GM12865 (cell line): ENCODE data around the gene TSEN15.
"Not testable (repeated sequence)": the region's sequence is repeated elsewhere in the genome, so short reads cannot be mapped to it uniquely, and the experiment has no call there.

Source experiments
- DNase-seq: peaks from one replicate; pipeline ENCODE4 v3.0.0; 2010; ENCODE audit warnings: low read depth
- H3K4me3 ChIP-seq: 2 replicates; pipeline ENCODE4 v1.5.1; 2011; ENCODE audit warnings: mild to moderate bottlenecking, low read depth, low read length, control low read depth
- CTCF ChIP-seq: IDR thresholded peaks from 2 replicates; pipeline ENCODE4 v1.5.1; 2011; ENCODE audit warnings: low read length, control low read depth, low read depth, inconsistent platforms; ENCODE audit not compliant: insufficient read depth; ENCODE audit errors: missing control alignments

Gene TSEN15

GRCh38 chr1:184044603-184045376, 6.7 kb upstream of the TSEN15 start:
- no peak for DNase-seq
- TF ChIP-seq CTCF = no peak
- H3K4me3 ChIP-seq = no peak overlapping the region

DNA sequence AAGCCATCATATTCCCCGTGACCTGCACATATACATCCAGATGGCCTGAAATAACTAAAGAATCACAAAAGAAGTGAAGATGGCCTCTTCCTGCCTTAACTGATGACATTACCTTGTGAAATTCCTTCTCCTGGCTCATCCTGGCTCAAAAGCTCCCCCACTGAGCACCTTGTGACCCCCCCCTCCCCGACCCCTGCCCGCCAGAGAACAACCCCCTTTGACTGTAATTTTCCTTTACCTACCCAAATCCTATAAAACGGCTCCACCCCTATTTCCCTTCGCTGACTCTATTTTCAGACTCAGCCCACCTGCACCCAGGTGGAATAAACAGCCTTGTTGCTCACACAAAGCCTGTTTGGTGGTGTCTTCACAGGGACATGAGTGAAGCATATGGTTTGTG, 4.0 kb upstream of the TSEN15 start:
- H3K4me3 ChIP-seq, DNase-seq: not testable (repeated sequence)

DNA sequence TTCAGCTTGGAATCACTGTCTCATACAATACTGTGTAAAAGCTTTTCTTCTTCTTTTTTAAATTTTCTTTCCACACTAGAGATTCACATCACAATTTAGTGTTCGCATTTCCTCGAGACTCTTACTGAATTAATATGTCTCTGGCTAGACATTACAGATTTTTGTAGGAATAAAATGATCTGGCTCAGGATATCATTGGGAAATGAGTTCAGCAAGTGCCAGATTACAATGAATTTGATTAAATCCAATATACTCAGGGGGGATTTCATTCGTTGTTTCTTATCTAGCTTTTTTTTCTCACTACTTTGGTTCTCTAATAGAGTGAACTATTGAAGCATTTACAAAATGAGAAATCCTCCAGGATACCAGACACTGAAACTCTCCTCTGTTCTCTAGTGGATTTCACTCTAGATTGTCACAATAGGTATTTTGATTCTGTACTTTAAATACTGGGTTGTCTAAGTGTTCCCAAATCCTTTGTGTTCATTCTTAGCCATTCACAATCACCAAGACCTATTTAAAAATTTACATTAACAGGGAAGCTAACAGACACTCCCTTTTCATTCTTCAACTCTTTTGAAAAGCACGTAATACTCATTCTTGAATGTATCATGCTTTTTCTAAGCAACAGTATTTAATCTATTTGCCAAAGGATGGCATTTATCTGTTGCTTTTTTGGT, 2.8 kb upstream of the TSEN15 start:
- DNase-seq = no peak
- TF ChIP-seq CTCF = no peak
- H3K4me3 ChIP-seq = no peak overlapping the region

- no peak for DNase-seq
- H3K4me3 ChIP-seq = no peak overlapping the region
- TF ChIP-seq CTCF = no peak
Observed at GRCh38 chr1:184049291-184049690, 2.2 kb upstream of the TSEN15 start.

DNA sequence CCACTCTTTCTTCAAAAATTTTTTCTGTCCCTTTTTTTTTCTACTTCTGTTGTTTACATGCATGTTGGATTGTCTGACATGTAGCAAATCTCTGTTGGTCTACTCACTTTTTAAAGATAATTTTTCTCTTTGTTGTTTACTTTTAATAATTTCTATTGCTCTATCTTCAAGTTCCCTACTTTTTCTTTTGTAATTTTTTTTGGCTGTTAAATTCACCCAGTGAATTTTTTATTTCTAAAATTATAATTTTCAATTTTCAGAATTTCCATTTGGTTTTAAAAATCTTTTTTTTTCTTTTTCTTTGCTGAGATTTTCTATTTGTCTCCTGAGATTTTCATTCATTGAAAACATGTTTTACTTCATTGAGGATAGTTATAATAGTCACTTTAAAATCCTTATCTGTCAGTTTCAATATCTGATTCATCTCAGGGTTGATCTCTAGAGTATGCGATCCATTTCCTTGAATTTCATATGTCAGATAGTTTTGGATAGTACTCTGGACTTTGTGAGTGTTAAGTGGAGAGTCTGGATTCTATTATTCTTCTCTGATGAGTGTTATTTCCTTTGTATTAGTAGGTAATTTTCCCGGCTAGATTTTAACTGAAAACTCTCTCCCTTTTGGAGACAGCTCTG, 1.6 kb upstream of the TSEN15 start:
- no peak for TF ChIP-seq CTCF
- DNase-seq = no peak

GRCh38 chr1:184050636-184051035, 894 bp upstream of the TSEN15 start:
- TF ChIP-seq CTCF = no peak
- no peak overlapping the region for H3K4me3 ChIP-seq
- no peak for DNase-seq

More for the DNA sequence above, 1.6 kb upstream of the TSEN15 start:
- no peak overlapping the region for H3K4me3 ChIP-seq

DNA sequence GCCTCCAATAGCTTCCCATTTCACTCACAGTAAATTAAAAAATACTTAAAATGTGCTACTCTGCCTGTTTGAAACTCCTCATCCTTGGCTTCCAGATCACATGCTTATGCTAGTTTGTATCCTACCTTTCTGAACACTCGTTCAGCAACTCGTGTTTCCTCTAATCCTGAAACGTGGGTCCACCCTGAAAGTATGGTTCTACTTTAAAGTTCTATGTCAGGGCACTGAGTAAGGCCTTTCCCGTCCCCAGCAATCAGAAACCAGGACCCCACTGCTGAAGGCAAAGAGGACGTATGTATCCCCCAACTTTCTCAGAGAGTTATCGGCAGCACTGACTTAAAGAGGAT, 419 bp upstream of the TSEN15 start:
- H3K4me3 ChIP-seq = peak overlapping the region; percentile 87
- DNase-seq = no peak
- no peak for TF ChIP-seq CTCF
